GM12891 (cell line): ENCODE results near the gene ID3.

Experiments
- POLR2A ChIP-seq: IDR thresholded peaks from 2 replicates; pipeline ENCODE4 v1.6.1; 2011; ENCODE audit warnings: low read depth, low read length, control low read depth
- POLR2AphosphoS5 ChIP-seq: IDR thresholded peaks from 2 replicates; pipeline ENCODE4 v1.6.1; 2011; ENCODE audit warnings: low read depth, low read length, control low read depth
- TAF1 ChIP-seq: IDR thresholded peaks from 2 replicates; pipeline ENCODE4 v1.6.1; 2011; ENCODE audit warnings: low read depth, low read length, control low read depth

DNA sequence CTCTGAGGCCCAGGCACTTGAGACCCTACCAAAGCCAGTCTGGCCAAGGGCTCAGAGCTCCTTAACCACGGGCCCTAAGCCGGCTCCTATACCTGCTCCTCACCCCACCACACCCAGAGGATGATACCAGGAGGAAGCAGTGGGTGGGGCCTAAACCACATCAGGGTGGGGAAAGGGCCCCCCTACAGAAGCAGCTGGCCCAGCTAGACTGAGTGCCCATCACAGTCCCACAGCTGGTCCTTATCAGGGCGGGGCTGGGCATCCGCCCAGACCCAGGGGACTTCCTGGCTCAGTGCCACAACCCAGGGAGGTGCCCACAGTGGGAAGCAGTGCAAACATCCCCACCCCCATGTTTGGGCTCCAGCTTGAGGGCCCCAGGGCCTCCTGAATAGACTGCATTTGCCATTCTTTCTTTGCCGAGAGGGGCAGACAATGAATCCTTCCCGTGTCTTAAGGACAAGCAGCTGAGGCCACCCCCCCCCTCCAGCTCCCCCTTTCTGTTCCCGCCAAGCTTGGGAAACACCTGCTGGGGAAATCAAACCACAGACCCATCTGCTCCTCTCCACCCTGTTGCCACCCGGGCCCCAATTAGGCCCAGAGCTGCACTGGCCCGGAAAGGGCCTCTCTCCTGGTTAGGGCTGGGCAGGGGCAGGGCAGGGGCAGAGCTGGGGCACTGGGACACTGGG, 34.4 kb downstream of the ID3 start:
- TF ChIP-seq TAF1 (no peak), POLR2A (no peak), POLR2AphosphoS5 (no peak)
